A673 (cell line): ENCODE measurements around the gene GBGT1. TPM values are rescaled to one million over a fixed set of nuclear protein-coding genes. Genes with fewer than 3 reads are reported as not detected.

ENCODE experiments used
- BruUV-seq: library from RNA; stranded (reverse); fragments of 400-500 nt; replicated peaks from 2 replicates; lab custom pipeline; 2021; lab: Mats Ljungman, UMichigan
- CTCF ChIA-PET: fragments of 300-600 bp; sonication (Branson Sonifier 250); formaldehyde crosslinking; loops from one replicate; lab custom pipeline; 2022; ENCODE audit warnings: antibody characterized with exemption; lab: Charles Lee
- POLR2A ChIA-PET: fragments of 300-600 bp; sonication (Branson Sonifier 250); formaldehyde crosslinking; loops from one replicate; lab custom pipeline; 2022; ENCODE audit warnings: antibody characterized with exemption; ENCODE audit not compliant: low non-redundant PET; lab: Charles Lee
- DNase-seq: peaks from one replicate; pipeline ENCODE4 v3.0.0-alpha.2; 2015; ENCODE audit warnings: low spot score
- H3K27ac ChIP-seq: fragments of 200-600 bp; sonication (generic); 2 replicates; pipeline ENCODE4 v1.5.1; 2016; ENCODE audit warnings: mixed run types, low read depth, mild to moderate bottlenecking, mixed read lengths, antibody characterized with exemption, low read length; ENCODE audit not compliant: poor library complexity, severe bottlenecking
- H3K27me3 ChIP-seq: fragments of 200-600 bp; sonication (generic); replicated peaks from 2 replicates; pipeline ENCODE4 v1.6.1; 2017; ENCODE audit warnings: mixed run types, low read depth, mild to moderate bottlenecking, mixed read lengths, antibody characterized with exemption, low read length; ENCODE audit not compliant: insufficient read depth, poor library complexity
- H3K36me3 ChIP-seq: fragments of 200-600 bp; sonication (generic); 2 replicates; pipeline ENCODE4 v1.6.1; 2016; ENCODE audit warnings: mixed run types, mild to moderate bottlenecking, mixed read lengths, antibody characterized with exemption, low read length; ENCODE audit not compliant: insufficient read depth, poor library complexity, severe bottlenecking
- H3K4me1 ChIP-seq: fragments of 200-600 bp; sonication (generic); 2 replicates; pipeline ENCODE4 v1.6.1; 2017; ENCODE audit warnings: mixed run types, mild to moderate bottlenecking, mixed read lengths, antibody characterized with exemption, low read length; ENCODE audit not compliant: insufficient read depth, poor library complexity, severe bottlenecking
- H3K4me3 ChIP-seq: fragments of 200-600 bp; sonication (generic); 2 replicates; pipeline ENCODE4 v1.5.1; 2016; ENCODE audit warnings: low read depth, mixed run types, mild to moderate bottlenecking, mixed read lengths, low read length; ENCODE audit not compliant: poor library complexity, severe bottlenecking
- H3K9me3 ChIP-seq: fragments of 200-600 bp; sonication (generic); 2 replicates; pipeline ENCODE4 v1.6.1; 2016; ENCODE audit warnings: mixed run types, low read depth, mild to moderate bottlenecking, mixed read lengths, antibody characterized with exemption, low read length; ENCODE audit not compliant: poor library complexity, severe bottlenecking
- CTCF ChIP-seq: fragments of 300-800, 200-600 bp; sonication (generic); conservative IDR thresholded peaks from 2 replicates; pipeline ENCODE4 v1.5.1; 2017; ENCODE audit warnings: low read depth, mild to moderate bottlenecking, antibody characterized with exemption, low read length, moderate library complexity, mixed read lengths
- EZH2 ChIP-seq: fragments of 200-600 bp; sonication (generic); IDR thresholded peaks from 2 replicates; pipeline ENCODE4 v1.6.1; 2017; ENCODE audit warnings: borderline replicate concordance, low read depth, mild to moderate bottlenecking, mixed read lengths, antibody characterized with exemption, low read length; ENCODE audit not compliant: poor library complexity, severe bottlenecking
- intact Hi-C: fragments of 100-400 bp; cut with micrococcal nuclease; formaldehyde crosslinking; loops from one replicate; pipeline ENCODE4 v1.10.0; 2022; ENCODE audit not compliant: unreplicated experiment
- total RNA-seq: library from RNA; stranded (reverse); gene quantifications from 2 replicates; pipeline ENCODE4 v1.2.3, GENCODE V29; 2021

GBGT1 gene
- total RNA-seq, 1 experiment from 2014 or later, result 1.8 TPM

DNA sequence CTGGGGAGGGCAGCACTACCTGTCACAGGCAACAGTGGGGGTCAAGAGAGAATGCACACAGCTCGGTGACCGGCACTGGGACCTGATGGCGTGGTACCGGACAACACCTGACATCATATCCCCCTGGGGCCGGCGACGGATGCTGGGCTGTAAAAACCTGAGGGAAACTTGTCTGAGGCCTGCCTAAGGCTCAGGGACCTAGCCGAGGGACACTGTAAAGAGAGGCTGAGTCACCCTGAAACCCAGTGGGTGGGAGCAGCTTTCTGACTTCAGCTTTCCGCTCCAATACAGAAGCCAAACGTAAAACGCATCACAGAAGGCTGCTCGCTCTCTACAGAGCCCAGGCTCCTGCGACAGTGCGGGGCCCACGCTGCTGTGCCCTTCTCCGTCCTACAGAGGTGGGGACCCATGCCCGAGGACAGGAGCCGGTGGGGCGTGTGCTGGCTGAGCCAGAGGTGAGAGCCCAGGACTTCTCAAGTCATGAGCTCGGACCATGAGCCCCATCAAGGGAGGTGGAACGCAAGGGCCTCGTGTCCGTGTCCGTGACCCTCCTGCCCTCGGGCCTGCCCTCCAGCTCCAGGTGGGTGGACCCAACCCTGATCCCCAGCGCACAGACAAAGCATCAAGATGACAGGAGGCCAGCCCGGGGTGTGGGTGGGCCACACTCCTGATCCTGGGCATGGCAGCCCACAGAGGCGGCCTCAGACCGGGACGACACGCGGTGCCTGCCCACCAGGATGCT lies 47.9 kb downstream of the GBGT1 start:
- POLR2A ChIA-PET, result no interaction called here
- H3K4me1 ChIP-seq, result peaks cover 41% of the 10 kb centered on the region
- TF ChIP-seq CTCF (no peak), EZH2 (no peak)
- intact Hi-C loops, result no loop called here
- H3K27ac ChIP-seq, result peak overlapping the region; percentile 62
- no peak overlapping the region for H3K4me3 ChIP-seq
- H3K27me3 ChIP-seq, result no peaks in the 10 kb centered on the region
- CTCF ChIA-PET, result interaction anchor here (0.9 kb wide), 1 partner anchor 28 kb away, joined by 3 read pairs; no protein-coding TSS in a partner anchor
- no peaks in the 10 kb centered on the region for H3K36me3 ChIP-seq
- no peaks in the 10 kb centered on the region for H3K9me3 ChIP-seq
- BruUV-seq, result no TSS peak
- DNase-seq, result peak; percentile 81

GRCh38 chr9:133114886-133115603 lies 48.7 kb downstream of the GBGT1 start:
- Histone ChIP-seq H3K36me3 (peaks cover under 1% of the 10 kb centered on the region), H3K4me3 (no peak overlapping the region), H3K27me3 (no peaks in the 10 kb centered on the region), H3K27ac (peak overlapping the region; percentile 62), H3K9me3 (no peaks in the 10 kb centered on the region), H3K4me1 (peaks cover 40% of the 10 kb centered on the region)
- ChIA-PET CTCF (no interaction called here), POLR2A (no interaction called here)
- no TSS peak for BruUV-seq
- DNase-seq, result no peak
- TF ChIP-seq EZH2, result no peak
- TF ChIP-seq CTCF, result no peak
- intact Hi-C loops, result no loop called here

GRCh38 chr9:133113949-133114885 lies 49.5 kb downstream of the GBGT1 start:
- POLR2A ChIA-PET, result no interaction called here
- no peak overlapping the region for H3K4me3 ChIP-seq
- peaks cover 9% of the 10 kb centered on the region for H3K36me3 ChIP-seq
- peak overlapping the region; percentile 62 for H3K27ac ChIP-seq
- TF ChIP-seq CTCF, result no peak
- no peak for TF ChIP-seq EZH2
- BruUV-seq, result no TSS peak
- H3K4me1 ChIP-seq, result peaks cover 33% of the 10 kb centered on the region
- no peaks in the 10 kb centered on the region for H3K27me3 ChIP-seq
- H3K9me3 ChIP-seq, result no peaks in the 10 kb centered on the region
- peak; percentile 39 for DNase-seq
- intact Hi-C loops, result no loop called here
- CTCF ChIA-PET, result no interaction called here
